Activated CD8-positive, alpha-beta memory T cell treated with anti-CD3 and anti-CD28 coated beads for 24 hours (primary cell): ENCODE data around the gene MXRA8.
A peak's percentile ranks its signal among the peaks of the same experiment; 100 is the strongest.

Experiments used
- DNase-seq: peaks from one replicate; pipeline ENCODE4 v3.0.0-alpha.2; 2020

MXRA8 gene

DNA sequence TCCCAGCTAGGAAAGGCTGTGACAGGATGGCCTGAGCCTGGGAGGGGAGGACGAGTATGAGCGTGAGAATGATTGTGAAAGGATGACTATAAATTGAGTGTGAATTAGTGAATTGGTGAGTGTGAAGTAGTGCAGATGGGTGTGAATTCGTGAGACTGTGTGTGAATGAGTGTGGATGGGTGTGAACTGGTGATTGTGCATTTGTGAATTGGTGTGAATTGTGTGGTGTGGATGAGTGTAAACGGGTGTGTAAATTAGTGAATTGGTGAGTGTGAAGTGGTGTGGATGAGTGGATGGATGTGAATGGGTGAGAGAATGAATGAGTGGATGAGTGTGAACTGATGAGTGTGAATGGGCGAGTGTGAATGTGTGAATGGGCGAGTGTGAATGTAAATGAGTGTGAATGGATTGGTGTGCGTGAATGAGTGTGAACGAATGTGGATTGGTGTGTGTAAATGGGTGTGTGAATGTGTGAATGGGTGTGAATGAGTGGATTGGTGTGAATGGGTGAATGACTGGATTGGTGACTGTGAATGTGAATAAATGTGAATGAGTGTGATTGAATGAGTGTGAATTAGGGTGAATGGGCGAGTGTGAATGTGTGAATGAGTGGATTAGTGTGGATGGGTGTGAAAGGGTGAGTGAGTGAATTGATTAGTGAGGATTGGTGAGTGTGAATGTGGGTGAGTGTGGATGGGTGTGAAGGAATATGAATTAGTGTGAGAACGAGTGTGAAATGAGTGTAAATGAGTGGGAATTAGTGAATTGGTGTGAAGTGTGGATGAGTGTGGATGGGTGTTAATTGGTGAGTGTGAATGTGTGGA, 7.7 kb upstream of the MXRA8 start:
- DNase-seq, result no peak

DNA sequence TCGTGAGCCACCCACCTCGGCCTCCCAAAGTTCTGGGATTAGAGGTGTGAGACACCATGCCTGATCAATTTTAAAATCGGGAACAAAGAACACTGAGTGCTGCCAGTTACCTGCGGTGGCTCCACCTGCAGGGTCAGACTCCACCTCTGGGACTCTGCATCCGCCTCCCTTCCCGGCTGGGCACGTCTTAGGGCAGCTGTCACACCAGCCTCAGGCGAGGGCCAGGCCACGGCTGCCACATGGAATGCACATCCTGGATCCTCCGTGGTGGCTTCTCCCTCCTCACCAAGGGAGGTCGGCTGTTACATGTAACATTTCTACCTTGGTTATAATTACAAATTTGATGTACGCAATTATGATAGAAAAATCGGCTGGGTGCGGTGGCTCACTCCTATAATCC, 5.9 kb upstream of the MXRA8 start:
- no peak for DNase-seq

DNA sequence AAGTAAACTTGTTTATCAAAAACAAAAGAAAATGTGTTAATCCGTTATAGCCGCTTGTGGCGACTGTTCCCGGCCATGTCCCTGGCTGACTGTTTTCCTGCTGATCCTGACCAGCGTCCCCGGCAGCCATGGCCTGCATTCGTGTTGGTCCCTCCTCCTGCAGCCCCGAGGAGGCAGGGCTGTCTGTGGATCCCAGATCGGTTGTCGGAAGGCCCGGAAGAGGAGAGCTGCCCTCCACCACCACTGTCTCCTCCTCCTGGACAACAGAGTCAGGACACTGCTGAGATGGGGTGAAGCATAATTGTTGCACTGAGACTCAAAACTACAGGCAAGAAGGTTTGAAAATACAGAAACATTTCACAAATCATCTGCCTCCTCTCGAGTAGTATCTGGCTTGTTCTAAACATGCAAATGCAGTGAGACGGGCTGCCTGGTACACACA, 3.6 kb upstream of the MXRA8 start:
- no peak for DNase-seq

- no peak for DNase-seq
These were observed 3.1 kb upstream of the MXRA8 start for GRCh38 chr1:1361233-1361981.

DNA sequence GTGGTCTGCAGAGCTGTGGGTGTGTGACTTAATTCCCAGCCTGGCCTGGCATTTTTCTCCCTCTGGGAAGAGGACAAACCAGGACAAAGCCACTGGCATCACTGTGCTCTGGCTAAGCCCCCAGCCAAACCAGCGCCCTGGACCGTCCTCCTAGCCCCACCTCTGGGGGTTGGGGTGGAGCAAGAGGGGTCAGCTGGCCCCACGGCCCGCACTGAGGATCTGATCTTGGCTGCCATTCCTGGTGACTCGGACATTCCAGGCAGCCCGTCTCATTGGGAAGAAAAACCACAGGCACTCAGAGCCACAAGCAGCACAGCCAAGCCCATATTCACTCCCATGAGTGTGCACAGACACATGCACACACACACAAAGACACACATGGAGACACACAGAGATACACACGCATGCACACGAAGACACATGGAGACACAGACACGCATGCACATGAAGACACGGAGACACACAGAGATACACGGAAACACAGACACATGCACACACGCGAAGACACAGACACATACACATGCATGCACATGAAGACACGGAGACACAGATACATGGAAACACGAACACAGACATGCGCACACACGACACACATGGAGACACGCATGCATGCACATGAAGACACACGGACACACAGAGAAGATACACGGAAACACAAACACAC, 2.3 kb upstream of the MXRA8 start:
- DNase-seq, result no peak

GRCh38 chr1:1359664-1360468, 1.5 kb upstream of the MXRA8 start:
- no peak for DNase-seq

DNA sequence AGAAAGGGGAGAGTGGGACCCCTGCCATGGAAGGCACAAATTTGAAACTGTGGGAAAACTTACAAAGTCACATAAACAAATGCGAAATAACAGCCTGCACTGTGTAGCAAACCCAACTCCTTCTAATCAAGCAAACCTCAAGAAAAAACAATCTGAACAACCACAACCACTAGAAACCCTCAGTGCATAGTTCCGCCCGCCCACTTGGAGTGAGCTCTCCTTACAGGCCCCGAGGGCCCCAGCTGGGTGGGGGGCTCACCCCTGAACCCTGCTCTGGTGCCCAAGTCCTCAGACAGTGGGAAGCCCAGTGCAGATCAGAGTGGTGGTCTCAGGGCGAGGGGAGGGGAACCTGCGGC, 931 bp upstream of the MXRA8 start:
- DNase-seq, result no peak

GRCh38 chr1:1357871-1358432, 403 bp downstream of the MXRA8 start:
- DNase-seq, result no peak

GRCh38 chr1:1356796-1357401, 1.5 kb downstream of the MXRA8 start:
- no peak for DNase-seq

- DNase-seq, result no peak
These were observed 2.1 kb downstream of the MXRA8 start for GRCh38 chr1:1356166-1356795.

DNA sequence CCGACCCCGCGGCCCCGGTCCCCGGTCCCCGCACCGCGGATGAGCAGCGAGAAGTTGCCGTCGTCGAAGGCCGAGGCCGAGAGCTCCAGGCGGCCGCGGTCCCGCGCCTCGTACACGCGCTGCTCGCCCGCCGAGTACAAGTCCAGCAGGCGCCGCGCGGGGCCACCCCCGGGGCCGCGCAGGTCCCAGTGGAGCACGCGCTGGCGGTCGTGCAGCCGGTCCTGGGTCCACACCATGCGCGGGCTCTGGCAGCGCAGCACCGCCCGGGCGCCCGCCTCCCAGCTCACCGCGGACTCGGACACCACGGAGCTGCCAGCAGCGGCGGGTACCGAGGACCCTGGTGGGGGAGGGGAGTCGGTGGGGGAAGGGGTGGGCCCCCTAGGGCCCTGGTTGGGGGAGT, 2.9 kb downstream of the MXRA8 start:
- no peak for DNase-seq

GRCh38 chr1:1354271-1355247, 3.8 kb downstream of the MXRA8 start:
- DNase-seq, result no peak

DNA sequence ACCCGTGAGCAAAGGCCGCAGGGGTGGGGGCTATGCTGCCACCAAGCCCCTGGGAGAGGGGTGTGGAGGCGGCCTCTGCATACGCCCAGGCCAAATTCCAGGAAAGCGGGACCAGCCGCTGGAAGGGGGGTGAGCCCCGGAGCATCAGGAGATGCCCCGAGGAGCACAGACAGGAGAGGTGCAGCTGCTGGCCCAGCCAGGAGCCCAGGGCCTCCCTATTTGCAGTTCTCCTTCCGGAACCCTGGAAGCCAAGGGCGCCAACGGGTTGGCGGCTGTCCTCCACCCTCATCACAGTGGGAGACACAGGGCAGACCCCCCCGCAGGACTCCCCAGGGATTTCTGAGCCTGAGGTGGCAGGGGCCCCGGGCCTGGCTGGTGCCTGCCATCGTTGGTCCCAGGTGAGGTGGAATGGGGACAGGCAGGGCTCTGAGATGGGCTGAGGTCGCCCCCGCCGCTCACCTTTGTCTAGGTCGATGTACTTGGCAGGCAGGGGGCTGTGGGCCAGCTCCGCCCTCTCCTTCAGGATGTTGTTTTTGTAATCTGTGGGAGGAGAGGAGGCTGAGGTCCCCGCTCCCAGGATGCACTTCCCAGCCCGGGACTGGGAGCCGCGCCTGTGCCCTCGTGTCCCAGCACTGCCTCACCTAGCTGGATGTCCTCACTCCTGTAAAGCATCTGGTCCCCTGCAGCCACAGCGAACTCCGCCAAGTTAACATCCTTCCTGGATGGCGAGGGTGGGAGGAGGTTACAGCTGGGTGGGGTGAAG, 4.8 kb downstream of the MXRA8 start:
- DNase-seq, result no peak

DNA sequence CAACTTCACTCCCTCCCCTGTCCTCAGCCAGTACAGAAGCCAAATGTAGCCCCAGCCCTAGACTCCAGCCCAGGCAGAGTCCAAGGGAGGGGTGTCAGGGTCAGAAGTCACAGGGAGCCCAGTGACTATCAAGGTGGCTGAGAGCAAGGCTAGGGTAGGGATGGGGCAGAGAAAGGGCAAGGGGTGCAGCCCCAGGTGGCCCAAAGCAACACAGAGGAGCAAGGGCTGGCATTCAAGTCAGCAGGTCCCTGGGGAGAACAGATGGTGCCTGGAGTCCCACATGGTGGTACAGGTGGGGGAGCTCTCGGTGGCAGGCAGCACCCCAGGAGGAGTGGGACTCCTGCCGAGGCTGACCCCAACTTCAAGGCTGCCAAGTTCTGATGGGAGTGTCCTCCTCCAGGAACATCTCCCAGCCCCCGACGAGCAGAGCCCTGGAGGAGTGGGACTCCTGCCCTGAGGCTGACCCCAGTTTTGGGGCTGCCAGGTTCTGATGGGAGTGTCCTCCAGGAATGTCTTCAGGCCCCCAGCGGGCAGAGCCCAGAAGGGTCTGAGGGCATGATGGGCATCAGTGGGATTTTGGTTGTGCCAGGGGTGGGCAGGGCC, 5.5 kb downstream of the MXRA8 start:
- no peak for DNase-seq

- DNase-seq, result no peak
These were observed 6.6 kb downstream of the MXRA8 start for GRCh38 chr1:1351511-1352427.

GRCh38 chr1:1349256-1350012, 8.9 kb downstream of the MXRA8 start, which contains the start of gene DVL1:
TSS of gene DVL1 (minus strand) at chr1:1349418. CDS start at chr1:1349065, 353 bp downstream.
- DNase-seq, result peak; percentile 88
